Gastroesophageal sphincter (tissue), 4 donors: ENCODE results near the gene INTS12. TPM values are rescaled to one million over a fixed set of nuclear protein-coding genes. Genes with fewer than 3 reads are reported as not detected.
A peak's percentile ranks its signal among the peaks of the same experiment; 100 is the strongest.
"Not testable (repeated sequence)": the region's sequence is repeated elsewhere in the genome, so short reads cannot be mapped to it uniquely, and the experiment has no call there.

ENCODE experiments used
- ATAC-seq: fragments of 150-250 bp; one replicate; pipeline ENCODE4 v1.9.1; 2016; ENCODE audit warnings: mild to moderate bottlenecking, moderate library complexity
- H3K27ac ChIP-seq, 4 donors: fragments of 200-600 bp; sonication (generic) in 3 of 4; 1 replicate in 3 of 4; 2 replicates in 1 of 4; pipeline ENCODE4 v1.5.1; 2016 to 2019
- H3K27me3 ChIP-seq: fragments of 200-600 bp; sonication (generic); one replicate; pipeline ENCODE4 v1.5.1; 2019
- H3K36me3 ChIP-seq, 2 donors: fragments of 200-600 bp; sonication (generic); one replicate each; pipeline ENCODE4 v1.5.1; 2019; ENCODE audit warnings: control low read depth in 1 of 2
- H3K4me1 ChIP-seq, 3 donors: fragments of 200-600 bp; sonication (generic); 1 replicate in 2 of 3; 2 replicates in 1 of 3; pipeline ENCODE4 v1.5.1; 2016 to 2019; ENCODE audit warnings: control low read depth in 2 of 3
- H3K4me3 ChIP-seq, 2 donors: fragments of 200-600 bp; sonication (generic); one replicate each; pipeline ENCODE4 v1.5.1; 2019; ENCODE audit warnings: mild to moderate bottlenecking in 1 of 2, moderate library complexity in 1 of 2
- H3K9me3 ChIP-seq, 3 donors: fragments of 200-600 bp; sonication (generic); one replicate each; pipeline ENCODE4 v1.5.1; 2017 to 2019; ENCODE audit warnings: control low read depth in 2 of 3
- EP300 ChIP-seq: sonication (generic); formaldehyde crosslinking; IDR thresholded peaks from one replicate; pipeline ENCODE4 v1.6.1; 2017; ENCODE audit warnings: antibody characterized with exemption, mild to moderate bottlenecking
- POLR2A ChIP-seq, 2 donors: fragments of 450-650 bp; IDR thresholded peaks; one replicate each; pipeline ENCODE4 v1.6.1; 2017; ENCODE audit warnings: antibody characterized with exemption in 2 of 2, mild to moderate bottlenecking in 2 of 2, moderate library complexity in 1 of 2
- POLR2AphosphoS5 ChIP-seq: sonication (generic); formaldehyde crosslinking; IDR thresholded peaks from one replicate; pipeline ENCODE4 v1.6.1; 2017; ENCODE audit warnings: antibody characterized with exemption
- WGBS, 2 donors: methylation state at CpG; one replicate each; pipeline ENCODE4 v1.1.5; 2018; ENCODE audit warnings: low coverage in 1 of 2; 5-methylcytosine and 5-hydroxymethylcytosine counted together
- total RNA-seq, 4 donors: library from RNA; depleted of rRNA; stranded (reverse); fragments of >200 nt; gene quantifications; one replicate each; pipeline ENCODE4 v1.1.0, GENCODE V29; 2016
- TF ChIP-seq, protein P1 (sequence below), 4 experiments: fragments of 200-600 bp in 2 of 4; fragments of 450-650 bp in 2 of 4; sonication (generic) in 1 of 4; IDR thresholded peaks; one replicate each; pipeline ENCODE4 v1.5.1; 2017 to 2019; ENCODE audit warnings: antibody characterized with exemption in 4 of 4, mild to moderate bottlenecking in 2 of 4, moderate library complexity in 2 of 4

INTS12 gene
- total RNA-seq, 4 donors from 2014 or later: 24.2 to 46.1 (median 31.1) TPM

DNA sequence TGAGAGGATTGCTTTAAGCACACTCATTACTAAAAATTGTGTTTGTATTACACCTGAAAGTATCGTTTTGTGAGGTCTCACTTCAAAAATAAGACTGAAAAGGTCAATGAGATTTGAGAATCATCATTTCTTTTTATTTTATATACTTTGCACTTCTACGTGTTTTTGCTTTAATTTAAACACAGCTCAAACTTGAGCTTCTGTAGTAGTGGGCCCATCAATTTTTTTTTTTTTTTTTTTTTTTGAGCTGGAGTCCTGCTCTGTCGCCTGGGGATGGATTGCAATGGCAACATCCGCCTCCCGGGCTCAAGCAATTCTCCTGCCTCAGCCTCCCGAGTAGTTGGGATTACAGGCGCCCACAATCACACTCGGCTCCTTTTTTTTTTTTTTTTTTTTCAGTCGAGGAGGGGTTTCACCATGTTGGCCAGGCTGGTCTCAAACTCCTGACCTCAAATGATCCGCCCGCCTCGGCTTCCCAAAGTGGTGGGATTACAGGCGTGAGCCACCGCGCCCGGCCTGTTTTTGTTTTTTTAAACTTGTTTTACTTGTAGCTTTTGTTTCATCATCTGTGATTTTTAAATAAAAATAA, 1.6 kb upstream of the INTS12 start:
- no peaks in the 10 kb centered on the region for H3K36me3 ChIP-seq
- no peak overlapping the region for H3K27ac ChIP-seq
- peaks cover 10 to 62% (median 13%) of the 10 kb centered on the region in 3 donors for H3K4me1 ChIP-seq
- TF ChIP-seq POLR2AphosphoS5 (no peak), POLR2A (IDR thresholded peaks at IDR 0.05) (no peak), EP300 (no peak)
- TF ChIP-seq, protein P1, sequence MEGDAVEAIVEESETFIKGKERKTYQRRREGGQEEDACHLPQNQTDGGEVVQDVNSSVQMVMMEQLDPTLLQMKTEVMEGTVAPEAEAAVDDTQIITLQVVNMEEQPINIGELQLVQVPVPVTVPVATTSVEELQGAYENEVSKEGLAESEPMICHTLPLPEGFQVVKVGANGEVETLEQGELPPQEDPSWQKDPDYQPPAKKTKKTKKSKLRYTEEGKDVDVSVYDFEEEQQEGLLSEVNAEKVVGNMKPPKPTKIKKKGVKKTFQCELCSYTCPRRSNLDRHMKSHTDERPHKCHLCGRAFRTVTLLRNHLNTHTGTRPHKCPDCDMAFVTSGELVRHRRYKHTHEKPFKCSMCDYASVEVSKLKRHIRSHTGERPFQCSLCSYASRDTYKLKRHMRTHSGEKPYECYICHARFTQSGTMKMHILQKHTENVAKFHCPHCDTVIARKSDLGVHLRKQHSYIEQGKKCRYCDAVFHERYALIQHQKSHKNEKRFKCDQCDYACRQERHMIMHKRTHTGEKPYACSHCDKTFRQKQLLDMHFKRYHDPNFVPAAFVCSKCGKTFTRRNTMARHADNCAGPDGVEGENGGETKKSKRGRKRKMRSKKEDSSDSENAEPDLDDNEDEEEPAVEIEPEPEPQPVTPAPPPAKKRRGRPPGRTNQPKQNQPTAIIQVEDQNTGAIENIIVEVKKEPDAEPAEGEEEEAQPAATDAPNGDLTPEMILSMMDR (IDR thresholded peaks at IDR 0.05): no peak
- no peaks in the 10 kb centered on the region for H3K9me3 ChIP-seq
- H3K27me3 ChIP-seq: no peaks in the 10 kb centered on the region
- 42 to 63% methylated on average over 2 to 9 of the region's 16 CpGs for WGBS, 2 donors
- no peak overlapping the region for H3K4me3 ChIP-seq
- ATAC-seq: no peak

DNA sequence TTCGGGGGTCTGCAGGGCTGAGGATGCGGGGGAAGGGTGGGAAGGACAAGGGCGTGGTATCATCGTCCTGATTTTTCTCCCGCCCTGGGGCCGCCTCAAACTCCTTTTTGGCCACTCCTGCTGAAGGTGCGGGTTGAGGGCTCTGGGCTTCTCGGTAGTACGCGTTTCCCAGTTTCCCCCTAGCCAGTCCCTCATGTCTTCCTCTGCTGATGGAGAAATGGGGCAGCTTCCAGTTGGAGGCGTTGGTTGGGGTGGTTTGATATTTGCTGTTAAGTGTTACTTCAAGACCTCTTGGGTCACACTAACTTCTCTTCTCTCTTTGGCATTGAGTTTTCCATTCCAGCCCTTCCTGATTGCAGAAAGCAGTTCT, 577 bp upstream of the INTS12 start:
- no peaks in the 10 kb centered on the region for H3K36me3 ChIP-seq
- H3K4me1 ChIP-seq: peaks cover 10 to 59% (median 13%) of the 10 kb centered on the region in 3 donors
- no peaks in the 10 kb centered on the region for H3K9me3 ChIP-seq
- peak overlapping the region; percentile 76 to 95 (median 94) for H3K27ac ChIP-seq
- H3K4me3 ChIP-seq: peak overlapping the region; percentile 90 to 96
- peak; percentile 32 for ATAC-seq
- 0% methylated on average over 1 to 5 of the region's 11 CpGs for WGBS, 2 donors
- TF ChIP-seq EP300: no peak
- TF ChIP-seq, protein P1 (IDR thresholded peaks at IDR 0.05): no peak
- TF ChIP-seq POLR2AphosphoS5: no peak
- TF ChIP-seq POLR2A (IDR thresholded peaks at IDR 0.05): no peak
- H3K27me3 ChIP-seq: no peaks in the 10 kb centered on the region

DNA sequence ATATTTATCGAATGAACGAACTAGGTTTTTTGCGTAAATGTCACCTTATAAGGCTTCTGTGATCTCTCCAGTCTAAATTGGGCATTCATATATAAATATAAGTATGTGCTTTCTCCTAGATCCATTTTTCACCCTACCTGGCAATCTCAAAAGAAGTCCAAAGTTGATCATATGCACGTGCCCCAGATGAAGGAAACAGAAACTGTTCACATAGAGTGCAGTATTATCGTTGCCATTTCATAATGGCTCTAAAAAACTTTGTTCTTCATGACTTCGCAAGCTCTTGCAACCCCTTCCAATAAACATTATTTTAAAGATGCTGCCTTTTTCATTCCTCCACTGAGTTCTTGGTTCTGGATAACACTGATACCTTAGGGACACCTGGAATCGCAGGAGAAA, 708 bp downstream of the INTS12 start:
- H3K4me3 ChIP-seq: peak overlapping the region; percentile 90 to 96
- no peak for ATAC-seq
- H3K27me3 ChIP-seq: no peaks in the 10 kb centered on the region
- H3K27ac ChIP-seq: peak overlapping the region; percentile 76 to 95 (median 94)
- no peaks in the 10 kb centered on the region for H3K9me3 ChIP-seq
- no peaks in the 10 kb centered on the region for H3K36me3 ChIP-seq
- H3K4me1 ChIP-seq: peaks cover 10 to 63% (median 13%) of the 10 kb centered on the region in 3 donors
- WGBS, 2 donors: 19 to 24% methylated on average over 6 to 7 of the region's 7 CpGs
- TF ChIP-seq POLR2A (IDR thresholded peaks at IDR 0.05) (no peak), EP300 (no peak)
- TF ChIP-seq, protein P1 (IDR thresholded peaks at IDR 0.05): no peak

- WGBS, 2 donors: 81 to 100% methylated on average over 1 to 2 of the region's 2 CpGs
- Histone ChIP-seq H3K9me3 (no peaks in the 10 kb centered on the region), H3K27ac (no peak overlapping the region), H3K36me3 (peaks cover 0 to 63% of the 10 kb centered on the region in 2 donors), H3K4me1 (peaks cover 0 to 9% (median 0%) of the 10 kb centered on the region in 3 donors), H3K27me3 (no peaks in the 10 kb centered on the region), H3K4me3 (no peak overlapping the region)
- ATAC-seq: no peak
- TF ChIP-seq POLR2A (IDR thresholded peaks at IDR 0.05): no peak
- no peak for TF ChIP-seq EP300
- no peak for TF ChIP-seq POLR2AphosphoS5
- TF ChIP-seq, protein P1 (IDR thresholded peaks at IDR 0.05): no peak
Observed at GRCh38 chr4:105698607-105699006, 9.9 kb downstream of the INTS12 start.

DNA sequence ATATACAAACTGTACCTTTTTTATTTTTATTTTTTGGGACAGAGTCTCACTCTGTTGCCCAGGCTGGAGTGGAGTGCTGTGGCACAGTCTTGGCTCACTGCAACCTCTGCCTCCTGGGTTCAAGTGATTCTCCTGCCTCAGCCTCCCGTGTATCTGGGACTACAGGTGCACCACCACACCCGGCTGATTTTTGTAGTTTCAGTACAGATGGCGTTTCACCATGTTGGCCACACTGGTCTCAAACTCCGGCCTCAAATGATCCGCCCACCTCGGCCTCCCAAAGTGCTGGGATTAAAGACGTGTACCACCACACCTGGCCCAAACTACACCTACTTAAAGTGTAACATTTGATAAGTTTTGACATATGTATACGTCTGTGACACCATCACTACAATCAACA, 12.7 kb downstream of the INTS12 start:
- 84 to 85% methylated on average over 5 to 8 of the region's 8 CpGs for WGBS, 2 donors

DNA sequence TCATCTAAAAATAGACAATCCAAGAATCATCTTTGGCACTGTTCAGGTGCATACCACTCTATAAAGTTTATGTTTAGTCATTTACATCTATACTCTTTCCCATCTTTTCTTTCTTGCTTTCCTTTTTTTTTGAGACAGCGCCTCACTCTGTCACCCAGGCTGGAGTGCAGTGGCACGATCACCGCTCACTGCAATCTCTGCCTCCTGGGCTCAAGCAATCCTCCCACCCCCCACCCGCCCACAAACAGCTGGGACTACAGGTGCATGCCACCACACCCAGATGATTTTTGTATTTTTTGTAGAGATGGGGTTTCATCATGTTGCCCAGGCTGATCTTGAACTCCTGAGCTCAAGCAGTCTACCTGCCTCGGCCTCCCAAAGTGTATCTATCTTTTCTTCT, 13.7 kb downstream of the INTS12 start:
- not testable (repeated sequence) for H3K27ac ChIP-seq, ATAC-seq, H3K4me1 ChIP-seq, H3K9me3 ChIP-seq, H3K27me3 ChIP-seq, H3K4me3 ChIP-seq
- H3K36me3 ChIP-seq: peaks cover 3 to 90% of the 10 kb centered on the region in 2 donors
- WGBS, 2 donors: 88 to 94% methylated on average over 1 to 4 of the region's 5 CpGs

More for the DNA sequence above, 12.7 kb downstream of the INTS12 start:
- H3K4me3 ChIP-seq, H3K9me3 ChIP-seq, H3K27ac ChIP-seq, ATAC-seq, H3K4me1 ChIP-seq, H3K27me3 ChIP-seq: not testable (repeated sequence)
- peaks cover 3 to 87% of the 10 kb centered on the region in 2 donors for H3K36me3 ChIP-seq
